22Rv1 (cell line): ENCODE results near the gene CDK14.

ENCODE experiments used
- H3K27ac ChIP-seq: fragments of 450-650 bp; 2 replicates; pipeline ENCODE4 v1.5.1; 2017
- ZFX ChIP-seq: fragments of 450-650 bp; IDR thresholded peaks from 2 replicates; pipeline ENCODE4 v1.6.1; 2017; ENCODE audit warnings: antibody characterized with exemption, borderline replicate concordance
- TF ChIP-seq, protein P1 (sequence below): fragments of 450-650 bp; IDR thresholded peaks from 2 replicates; pipeline ENCODE4 v1.5.1; 2017; ENCODE audit warnings: mild to moderate bottlenecking

CDK14 gene

DNA sequence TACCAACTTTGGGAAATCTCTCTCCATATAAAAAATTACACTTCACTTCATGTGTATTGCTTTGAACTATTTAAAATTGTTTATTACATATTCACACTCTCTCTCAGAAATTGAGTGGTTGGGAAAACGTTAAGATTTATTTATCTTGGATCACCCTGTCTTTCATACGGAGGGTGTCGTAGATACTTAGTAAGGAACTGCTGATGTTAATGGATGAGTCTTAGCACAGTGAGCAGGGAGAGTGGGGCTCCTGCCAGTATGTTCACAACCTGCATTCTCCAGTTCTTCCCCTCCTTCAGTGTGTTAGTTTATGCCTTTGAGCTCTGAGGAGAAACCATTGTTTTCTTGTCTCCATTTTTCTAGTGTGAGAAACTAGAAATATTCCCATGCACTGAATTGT, 67.1 kb downstream of the CDK14 start:
- no peak overlapping the region for H3K27ac ChIP-seq
- no peak for TF ChIP-seq ZFX
- TF ChIP-seq, protein P1, sequence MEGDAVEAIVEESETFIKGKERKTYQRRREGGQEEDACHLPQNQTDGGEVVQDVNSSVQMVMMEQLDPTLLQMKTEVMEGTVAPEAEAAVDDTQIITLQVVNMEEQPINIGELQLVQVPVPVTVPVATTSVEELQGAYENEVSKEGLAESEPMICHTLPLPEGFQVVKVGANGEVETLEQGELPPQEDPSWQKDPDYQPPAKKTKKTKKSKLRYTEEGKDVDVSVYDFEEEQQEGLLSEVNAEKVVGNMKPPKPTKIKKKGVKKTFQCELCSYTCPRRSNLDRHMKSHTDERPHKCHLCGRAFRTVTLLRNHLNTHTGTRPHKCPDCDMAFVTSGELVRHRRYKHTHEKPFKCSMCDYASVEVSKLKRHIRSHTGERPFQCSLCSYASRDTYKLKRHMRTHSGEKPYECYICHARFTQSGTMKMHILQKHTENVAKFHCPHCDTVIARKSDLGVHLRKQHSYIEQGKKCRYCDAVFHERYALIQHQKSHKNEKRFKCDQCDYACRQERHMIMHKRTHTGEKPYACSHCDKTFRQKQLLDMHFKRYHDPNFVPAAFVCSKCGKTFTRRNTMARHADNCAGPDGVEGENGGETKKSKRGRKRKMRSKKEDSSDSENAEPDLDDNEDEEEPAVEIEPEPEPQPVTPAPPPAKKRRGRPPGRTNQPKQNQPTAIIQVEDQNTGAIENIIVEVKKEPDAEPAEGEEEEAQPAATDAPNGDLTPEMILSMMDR: no peak

DNA sequence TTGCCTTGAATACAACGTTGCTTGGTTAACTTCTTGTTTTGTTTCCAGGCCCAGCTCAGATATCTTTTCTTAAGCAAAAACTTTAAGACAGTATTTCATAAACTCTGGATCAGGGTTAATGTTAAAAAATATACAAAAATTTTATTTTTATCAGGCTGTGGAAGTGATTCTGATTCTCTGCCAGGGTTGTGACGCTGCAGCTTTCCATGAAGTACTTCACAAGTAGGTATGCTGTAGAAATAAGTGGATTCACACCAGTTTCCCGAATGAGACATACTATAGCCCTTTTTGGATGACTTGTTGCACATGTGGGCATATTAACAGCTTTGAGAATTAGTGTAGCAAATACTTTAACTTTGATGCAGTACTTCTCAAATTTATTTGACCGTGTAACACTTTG, 70.1 kb downstream of the CDK14 start:
- no peak for TF ChIP-seq ZFX
- TF ChIP-seq, protein P1: no peak
- H3K27ac ChIP-seq: no peak overlapping the region

DNA sequence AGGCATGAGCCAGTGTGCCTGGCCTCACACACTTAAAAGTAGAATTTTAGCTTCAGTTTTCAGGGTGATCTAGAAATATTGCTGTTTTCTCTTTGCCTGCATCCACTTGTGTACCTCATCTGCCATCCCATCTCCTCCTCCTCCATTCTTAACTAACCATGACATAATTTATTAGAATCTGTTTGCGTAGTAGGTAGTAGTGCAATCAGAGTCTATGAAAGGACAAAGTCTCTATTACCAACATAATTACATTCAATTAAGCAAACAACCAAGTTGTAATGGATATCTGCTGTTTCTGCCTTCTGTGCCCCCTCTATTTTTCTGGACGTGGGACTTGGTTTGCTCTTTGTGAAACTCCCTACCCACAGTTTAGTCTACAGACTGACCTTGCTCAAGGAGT, 72.9 kb downstream of the CDK14 start:
- TF ChIP-seq, protein P1: no peak
- no peak for TF ChIP-seq ZFX
- no peak overlapping the region for H3K27ac ChIP-seq

DNA sequence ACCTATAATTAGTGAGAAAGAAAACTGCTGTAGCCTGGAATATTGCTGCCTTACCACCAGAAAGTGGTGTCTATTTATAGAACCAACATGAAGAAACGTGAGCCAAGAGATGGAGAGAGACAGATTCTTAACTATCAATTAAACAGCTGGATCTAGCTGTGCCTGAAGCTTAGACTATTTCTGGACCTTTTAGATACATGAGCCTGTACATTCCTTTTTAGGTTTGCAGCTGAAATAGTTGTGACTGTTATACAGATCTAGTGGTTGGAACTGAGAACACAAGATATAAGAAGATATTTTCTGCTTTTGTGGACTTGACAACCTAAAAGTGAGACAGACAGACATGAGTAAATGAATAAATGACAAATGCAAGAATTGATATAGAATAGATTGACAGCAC, 73.4 kb downstream of the CDK14 start:
- no peak for TF ChIP-seq ZFX
- TF ChIP-seq, protein P1: no peak
- H3K27ac ChIP-seq: no peak overlapping the region

DNA sequence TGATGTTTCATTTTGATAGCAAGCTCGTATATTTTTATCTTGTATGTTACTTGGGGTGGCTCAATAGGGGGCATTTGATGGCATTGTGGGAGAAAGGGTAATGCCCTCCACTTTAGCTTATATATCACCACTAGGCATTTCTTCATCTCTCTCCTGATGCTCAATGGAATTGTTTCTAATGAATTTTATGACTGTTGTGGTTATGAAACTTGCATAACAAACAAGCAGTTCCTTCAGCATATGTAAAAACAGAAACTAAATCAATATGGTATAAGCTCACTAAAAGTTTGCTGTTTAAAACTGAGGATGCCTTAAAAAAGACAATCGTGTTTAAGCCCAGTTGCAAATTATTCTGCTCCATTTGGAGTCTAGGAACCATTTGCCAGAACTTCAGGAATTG, 75.5 kb downstream of the CDK14 start:
- TF ChIP-seq, protein P1: no peak
- H3K27ac ChIP-seq: no peak overlapping the region

DNA sequence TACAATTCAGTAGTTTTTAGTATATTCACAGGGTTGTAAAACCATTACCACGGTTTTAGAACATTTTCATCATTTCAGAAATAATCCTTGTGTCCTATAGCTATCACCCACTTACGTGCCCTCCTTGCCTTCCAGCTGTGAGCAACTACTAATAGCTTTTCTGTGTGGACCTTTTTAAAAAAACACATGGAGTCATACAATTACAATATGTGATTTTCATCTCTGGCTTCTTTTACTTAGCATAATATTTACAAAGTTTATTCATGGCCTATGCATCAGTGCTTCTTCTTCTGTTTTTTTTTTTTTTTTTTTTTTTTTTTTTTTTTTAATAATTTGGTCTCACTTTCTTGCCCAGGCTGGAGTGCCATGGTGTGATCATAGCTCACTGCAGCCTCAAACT, 76.1 kb downstream of the CDK14 start:
- no peak overlapping the region for H3K27ac ChIP-seq
- TF ChIP-seq, protein P1: no peak
- TF ChIP-seq ZFX: no peak

DNA sequence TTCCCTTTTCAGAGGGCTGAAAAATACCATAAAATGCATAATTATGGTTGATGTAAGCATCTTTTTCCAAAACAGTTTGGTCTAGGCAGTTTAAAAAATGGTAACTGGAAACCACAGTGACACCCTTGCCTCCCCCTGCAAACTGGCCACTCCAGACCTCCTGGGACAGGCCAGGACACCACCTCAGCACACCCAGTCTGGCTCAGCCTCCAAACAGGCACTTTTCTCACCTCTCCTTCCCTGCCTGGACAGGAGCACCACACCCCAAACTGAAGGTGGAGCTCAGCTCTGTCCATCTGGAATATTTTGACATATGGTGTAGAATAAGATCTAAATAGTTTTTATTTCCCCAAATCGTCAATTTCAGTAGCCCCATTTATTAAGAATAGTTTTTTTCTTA, 78.5 kb downstream of the CDK14 start:
- TF ChIP-seq ZFX: no peak
- TF ChIP-seq, protein P1: no peak
- no peak overlapping the region for H3K27ac ChIP-seq

DNA sequence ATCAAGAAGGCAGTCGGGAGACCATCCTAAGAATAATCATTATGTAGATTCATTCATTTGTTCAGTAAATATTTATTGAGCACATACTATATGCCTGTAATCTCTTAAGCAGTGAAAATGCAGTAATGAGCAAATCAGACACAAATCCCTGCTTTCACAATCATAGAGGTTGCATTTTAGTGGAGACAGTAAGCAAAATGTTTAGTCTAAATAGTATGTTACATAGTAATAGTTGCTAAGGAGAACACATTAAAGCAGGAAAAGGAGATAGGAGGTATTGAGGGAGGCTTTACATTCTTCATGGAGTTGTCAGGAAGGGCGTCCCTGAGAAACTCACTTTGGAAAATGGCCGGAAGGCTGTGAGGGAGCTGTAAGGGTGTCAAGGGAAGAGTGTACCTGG, 79.9 kb downstream of the CDK14 start:
- TF ChIP-seq, protein P1: no peak
- no peak overlapping the region for H3K27ac ChIP-seq
